A549 treated with DMSO at 1 μM for 4 hours (cell line): Measurements from ENCODE around the gene CDR2L. TPM values are rescaled to one million over a fixed set of nuclear protein-coding genes. Genes with fewer than 3 reads are reported as not detected.

Experiments
- total RNA-seq: library from RNA; stranded (reverse); fragments of 200-300 nt; extraction: Qiagen RNA extraction; gene quantifications from 5 replicates; pipeline ENCODE4 v1.2.3, GENCODE V29; 2022; ENCODE audit warnings: low read depth

The CDR2L gene
- total RNA-seq, result 35.3 to 50.0 TPM (median 44.7 TPM) in 5 replicates

GRCh38 chr17:74987418-74987908 lies at the start of gene CDR2L:
Gene CDR2L, plus strand, starts transcription at chr17:74987632. Its CDS starts 412 bp downstream, at chr17:74988044.

DNA sequence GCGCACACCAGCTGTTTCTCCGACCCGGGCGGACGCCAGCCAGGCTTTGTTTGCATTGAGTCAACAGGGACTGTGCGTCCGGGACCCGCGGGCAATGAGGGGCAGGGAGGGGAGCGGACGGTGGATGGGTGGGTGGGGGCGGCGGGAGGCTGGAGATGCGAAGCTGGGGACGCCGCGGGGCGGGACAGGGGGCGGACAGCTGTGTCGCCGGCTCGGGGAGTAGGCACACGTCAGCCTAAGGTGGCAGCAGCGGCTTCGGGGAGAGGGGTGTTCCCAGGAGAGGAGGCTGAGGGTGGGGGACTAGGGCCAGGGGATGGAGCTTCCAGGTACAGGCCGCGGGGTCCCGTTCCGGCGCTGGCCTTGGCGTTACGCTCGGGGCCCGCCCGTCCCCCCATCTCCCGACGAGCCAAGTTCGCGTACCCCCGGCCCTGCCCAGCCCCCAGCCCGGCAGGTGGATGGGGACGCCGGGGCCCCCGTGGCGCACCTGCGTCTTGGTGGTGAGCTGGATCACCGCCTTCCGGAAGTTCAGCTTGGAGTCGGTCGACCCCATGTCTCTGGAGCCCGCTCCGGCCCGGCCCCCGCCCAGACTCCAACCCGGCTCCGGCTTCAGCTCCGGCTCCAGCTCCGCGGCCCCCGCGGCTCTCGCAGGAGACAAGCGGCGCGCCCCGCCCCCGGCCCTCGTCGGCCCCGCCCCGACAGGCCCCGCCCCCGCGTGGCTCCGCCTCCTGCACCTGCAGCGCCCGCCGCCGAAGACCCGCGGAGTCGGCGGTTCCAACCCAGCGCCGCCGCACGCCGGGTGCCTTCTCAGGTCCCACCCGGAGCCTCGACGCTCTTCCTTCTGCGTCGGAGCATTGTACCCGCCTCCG lies 15.1 kb upstream of the CDR2L start, which contains the start of gene HID1:
Gene HID1 (minus strand): TSS at position 653 of the 866 bp plus-strand sequence. CDS start 103 bp downstream, at position 550.

DNA sequence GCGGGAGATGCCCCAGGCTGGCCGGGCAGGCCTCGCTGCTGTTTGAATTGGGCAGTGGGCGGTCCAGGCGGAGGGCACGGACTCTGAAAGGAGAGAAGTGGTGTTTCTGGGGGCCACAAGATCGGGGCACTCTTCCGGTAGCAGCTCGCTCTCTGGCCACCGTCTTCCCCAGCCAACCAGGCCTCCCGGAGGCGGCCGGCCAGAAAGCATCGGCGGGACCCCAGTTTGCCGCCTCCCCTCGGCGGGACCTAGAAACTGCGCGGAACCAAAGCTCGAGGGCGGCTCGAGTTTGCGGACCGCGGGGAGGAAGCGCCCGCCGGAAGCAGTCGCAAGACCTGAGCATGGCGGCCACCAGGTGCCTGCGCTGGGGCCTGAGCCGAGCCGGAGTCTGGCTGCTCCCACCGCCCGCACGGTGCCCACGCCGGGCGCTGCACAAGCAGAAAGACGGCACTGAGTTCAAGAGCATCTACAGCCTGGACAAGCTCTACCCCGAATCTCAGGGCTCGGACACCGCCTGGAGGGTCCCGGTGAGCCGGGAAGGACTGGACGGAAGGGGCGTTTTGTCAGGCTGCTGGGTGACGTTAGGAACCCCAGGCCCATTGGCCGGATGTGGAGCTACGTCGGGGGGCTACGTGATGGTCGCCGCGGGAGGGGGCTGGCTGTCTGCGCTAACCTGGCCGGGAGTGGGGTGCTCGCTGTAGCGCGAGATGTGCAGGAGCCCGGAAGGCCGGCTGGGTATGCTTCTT lies 25.1 kb downstream of the CDR2L start, which contains the start of gene MRPL58:
Gene MRPL58 (plus strand): TSS at position 325 of the 746 bp plus-strand sequence. CDS start 17 bp downstream, at position 342.

GRCh38 chr17:75046407-75047289 lies 59.2 kb downstream of the CDR2L start, which contains the start of the genes ATP5PD and KCTD2:
Gene ATP5PD, minus strand, starts transcription at chr17:75046969. Its CDS starts 4,319 bp downstream, at chr17:75042650.
Gene KCTD2, plus strand, starts transcription at chr17:75047225. Its CDS starts 26 bp downstream, at chr17:75047251.

Other genes with a start within 250 kb of the CDR2L start
- gene NHERF1, start 239.0 kb upstream of the CDR2L start, total RNA-seq, result 35.8 to 49.4 TPM (median 45.3 TPM) in 5 replicates
- 52.1 to 64.3 TPM (median 56.3 TPM) in 5 replicates for gene NAT9, start 211.3 kb upstream of the CDR2L start, total RNA-seq
- 0.06 to 0.61 TPM (median 0.23 TPM) in 5 replicates for gene GRIN2C, start 127.7 kb upstream of the CDR2L start, total RNA-seq
- gene FDXR, start 114.6 kb upstream of the CDR2L start, total RNA-seq, result 54.9 to 76.2 TPM (median 59.9 TPM) in 5 replicates
- 0.10 TPM in 1 of 5 replicates, not detected in the others for gene FADS6, start 94.0 kb upstream of the CDR2L start, total RNA-seq
- 0.02 to 0.11 TPM (median 0.06 TPM) in 5 replicates for gene USH1G, start 64.4 kb upstream of the CDR2L start, total RNA-seq
- gene OTOP2, start 63.4 kb upstream of the CDR2L start, total RNA-seq, result 0.06 to 0.18 TPM (median 0.07 TPM) in 5 replicates
- gene OTOP3, start 51.7 kb upstream of the CDR2L start, total RNA-seq, result not detected in 5 replicates
- gene HID1, start 14.9 kb upstream of the CDR2L start, total RNA-seq, result 6.3 to 7.3 TPM (median 7.2 TPM) in 5 replicates
- gene MRPL58, start 25.0 kb downstream of the CDR2L start, total RNA-seq, result 74.1 to 83.2 TPM (median 79.3 TPM) in 5 replicates
- gene ATP5PD, start 59.3 kb downstream of the CDR2L start, total RNA-seq, result 451 to 527 TPM (median 489 TPM) in 5 replicates
- gene KCTD2, start 59.6 kb downstream of the CDR2L start, total RNA-seq, result 28.0 to 29.8 TPM (median 29.0 TPM) in 5 replicates
- gene SLC16A5, start 100.3 kb downstream of the CDR2L start, total RNA-seq, result 23.9 to 31.5 TPM (median 27.3 TPM) in 5 replicates
- 14.9 to 20.8 TPM (median 17.9 TPM) in 5 replicates for gene ARMC7, start 122.3 kb downstream of the CDR2L start, total RNA-seq
- 83.2 to 128 TPM (median 117 TPM) in 5 replicates for gene NT5C, start 144.1 kb downstream of the CDR2L start, total RNA-seq
- gene JPT1, start 166.9 kb downstream of the CDR2L start, total RNA-seq, result 789 to 884 TPM (median 813 TPM) in 5 replicates
- 330 to 428 TPM (median 394 TPM) in 5 replicates for gene SUMO2, start 195.3 kb downstream of the CDR2L start, total RNA-seq
- 90.7 to 111 TPM (median 107 TPM) in 5 replicates for gene NUP85, start 218.0 kb downstream of the CDR2L start, total RNA-seq